NCI-H345 treated with DMSO at 0.1 percent for 48 hours (cell line): ENCODE measurements around the gene CCDC197.
A peak's percentile ranks its signal among the peaks of the same experiment; 100 is the strongest.

Source experiments
- DNase-seq: peaks from one replicate; lab custom pipeline; 2025; ENCODE audit not compliant: unreplicated experiment; lab: John Stamatoyannopoulos, UW

Gene CCDC197

DNA sequence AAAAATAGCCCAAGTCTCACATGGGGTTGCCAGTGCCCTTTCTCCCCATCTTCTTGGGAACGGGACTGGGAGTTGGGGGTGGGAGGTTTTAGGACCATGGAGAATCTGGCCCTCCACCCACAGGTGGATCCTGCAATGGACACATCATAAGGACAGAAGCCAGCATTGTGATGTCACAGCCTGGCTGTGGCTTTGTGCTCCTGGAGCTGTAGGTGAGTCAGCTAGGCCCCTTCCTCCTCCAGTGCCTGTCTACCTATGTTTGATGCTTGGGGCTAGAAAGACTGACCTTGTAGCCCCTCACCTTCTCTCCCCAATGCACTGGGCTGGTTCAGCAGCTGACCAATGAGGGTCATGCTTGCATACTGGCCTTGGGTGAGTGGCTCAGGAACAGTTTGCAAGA is at the start of gene CCDC197:
TSS of gene CCDC197 (plus strand) at position 220 of the 400 bp plus-strand sequence. CDS start 831 bp downstream, outside the sequence.
- no peak for DNase-seq

DNA sequence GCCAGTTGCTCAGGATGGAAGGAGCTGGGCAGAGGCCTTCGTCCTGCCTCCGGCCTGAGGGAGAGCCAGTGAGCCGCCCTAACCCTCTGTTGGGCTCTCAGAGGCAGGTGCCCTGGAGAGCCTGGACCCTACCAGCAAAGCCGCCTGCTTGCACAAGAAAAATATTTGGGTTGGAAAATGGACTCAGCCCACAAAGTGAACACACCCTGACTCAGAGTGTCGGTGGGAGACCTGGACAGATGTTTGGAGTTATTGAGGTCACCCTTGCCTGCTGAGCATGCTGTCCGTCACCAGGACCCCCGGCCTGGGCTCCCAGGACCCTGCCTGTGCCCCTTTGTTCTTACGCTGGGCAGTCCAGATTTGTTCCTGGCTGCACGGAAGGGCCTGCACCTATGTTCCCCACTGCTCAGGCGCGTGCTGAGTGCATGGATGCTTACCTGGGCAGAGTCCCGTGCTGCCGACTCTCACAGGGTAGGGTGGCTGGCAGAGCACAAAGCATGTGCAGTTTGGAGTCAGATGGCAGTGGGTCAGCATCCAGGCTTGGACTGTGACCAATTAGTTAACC is 47.5 kb upstream of the CCDC197 start:
- no peak for DNase-seq

DNA sequence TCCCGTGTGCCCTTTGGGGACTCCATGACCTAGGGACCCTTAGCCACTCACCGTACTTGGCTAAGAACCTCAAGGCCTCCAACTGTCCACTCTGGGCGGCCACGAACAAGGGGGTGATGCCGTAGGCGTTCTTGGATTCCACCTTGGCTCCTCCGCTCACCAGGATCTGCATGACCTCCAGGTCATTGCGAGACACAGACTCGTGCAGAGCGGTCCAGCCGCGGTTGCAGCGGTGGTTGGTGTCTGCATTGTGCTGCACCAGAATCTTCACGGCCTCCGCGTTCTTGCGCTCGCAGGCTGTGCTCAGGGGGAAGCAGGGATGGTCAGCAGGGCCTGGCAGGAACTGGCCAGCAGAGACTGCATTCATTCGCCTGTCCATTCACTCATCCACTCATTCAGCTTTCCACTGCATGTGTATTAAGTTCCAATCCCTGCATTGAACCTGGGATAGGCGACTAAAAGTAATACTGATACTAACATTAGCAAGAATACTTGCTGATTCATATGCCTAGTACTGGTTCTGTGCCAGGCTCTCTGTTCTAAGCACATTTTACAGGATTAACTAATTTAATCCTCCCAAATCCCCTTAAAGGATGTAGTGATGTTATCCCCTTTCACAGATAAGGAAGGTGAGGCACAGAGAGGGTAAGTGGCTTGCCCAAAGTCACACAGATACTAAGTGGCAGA is 46.0 kb upstream of the CCDC197 start:
- DNase-seq: no peak

DNA sequence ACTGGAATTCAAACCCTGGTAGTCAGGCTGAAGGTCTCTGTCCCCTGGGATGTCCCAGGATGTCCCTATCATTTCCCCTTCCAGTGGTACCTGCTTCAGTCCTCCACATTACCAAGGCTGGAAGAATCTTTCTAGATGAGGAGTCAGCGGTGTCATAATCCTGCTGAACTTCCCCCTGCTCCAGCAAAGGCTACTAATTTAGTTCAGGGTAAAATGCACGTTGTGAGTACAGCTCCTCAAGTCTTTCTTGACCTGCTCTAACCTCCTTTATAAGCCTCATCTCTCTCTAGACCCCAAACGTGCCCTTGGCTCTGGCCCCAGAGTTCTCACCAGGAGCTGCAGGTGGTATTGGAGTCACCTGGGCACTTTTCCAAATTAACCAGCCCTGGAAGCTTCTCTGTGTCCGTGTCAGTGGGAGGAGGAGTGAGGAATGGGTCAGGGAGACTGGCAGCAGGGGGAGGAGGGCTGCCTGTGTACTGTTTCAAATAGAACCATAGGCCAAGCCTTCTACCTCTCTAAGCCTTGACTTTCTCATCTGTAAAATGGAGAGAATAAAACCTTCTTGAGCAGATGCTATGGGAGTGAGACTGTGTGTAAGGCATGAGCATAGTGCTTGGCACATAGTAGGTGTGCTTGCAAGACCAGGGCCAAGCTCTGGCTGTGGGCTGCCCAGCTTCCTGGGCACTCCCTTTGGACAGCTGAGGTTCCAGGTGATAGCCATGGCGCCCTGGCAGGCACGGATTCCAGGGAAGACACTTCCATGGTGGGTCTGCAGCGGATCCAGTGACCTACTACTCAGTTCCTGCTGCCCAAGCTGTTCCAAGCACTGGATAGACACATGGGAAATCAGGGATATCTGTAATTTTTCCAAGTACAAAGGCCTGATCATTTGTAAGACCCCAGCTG is 45.2 kb upstream of the CCDC197 start:
- no peak for DNase-seq

DNA sequence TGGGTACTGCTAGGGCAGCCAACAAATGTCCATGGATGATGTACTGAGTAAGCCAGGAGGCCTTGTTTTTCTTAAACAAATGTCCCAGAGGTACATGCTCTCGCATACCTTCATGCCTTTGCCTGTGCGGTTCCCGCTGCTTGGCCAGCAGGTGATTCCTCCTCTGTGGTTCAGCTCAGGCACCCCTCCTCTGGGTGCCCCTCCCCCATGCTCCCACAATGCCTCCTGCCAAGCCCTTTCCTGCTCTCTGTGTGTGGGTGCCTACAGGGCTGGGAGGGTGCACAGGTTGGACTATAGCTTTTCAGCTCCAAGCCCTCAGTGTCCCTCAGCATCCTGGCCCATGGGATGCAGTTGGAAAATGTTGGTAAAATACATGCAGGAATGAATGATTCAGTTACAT is 44.3 kb upstream of the CCDC197 start:
- no peak for DNase-seq

DNA sequence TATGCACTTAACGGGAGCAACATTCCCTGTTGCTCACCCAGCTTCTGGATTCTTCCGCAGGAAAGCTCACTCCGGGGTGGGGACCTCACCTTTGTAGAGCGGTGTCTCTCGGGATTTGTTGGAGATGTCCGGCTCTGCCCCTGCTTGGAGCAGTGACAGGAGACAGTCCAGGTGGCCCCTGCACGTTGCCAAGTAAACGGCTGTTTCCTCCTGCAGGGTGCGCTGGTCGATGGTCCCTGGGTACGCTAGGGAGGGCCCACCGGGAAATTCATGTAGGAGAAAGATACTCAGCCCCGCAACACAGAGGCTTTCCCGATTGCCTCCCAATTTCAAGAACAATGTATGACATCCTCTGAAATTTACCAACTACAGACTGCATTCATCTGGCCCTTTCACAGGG is 43.8 kb upstream of the CCDC197 start:
- no peak for DNase-seq

DNA sequence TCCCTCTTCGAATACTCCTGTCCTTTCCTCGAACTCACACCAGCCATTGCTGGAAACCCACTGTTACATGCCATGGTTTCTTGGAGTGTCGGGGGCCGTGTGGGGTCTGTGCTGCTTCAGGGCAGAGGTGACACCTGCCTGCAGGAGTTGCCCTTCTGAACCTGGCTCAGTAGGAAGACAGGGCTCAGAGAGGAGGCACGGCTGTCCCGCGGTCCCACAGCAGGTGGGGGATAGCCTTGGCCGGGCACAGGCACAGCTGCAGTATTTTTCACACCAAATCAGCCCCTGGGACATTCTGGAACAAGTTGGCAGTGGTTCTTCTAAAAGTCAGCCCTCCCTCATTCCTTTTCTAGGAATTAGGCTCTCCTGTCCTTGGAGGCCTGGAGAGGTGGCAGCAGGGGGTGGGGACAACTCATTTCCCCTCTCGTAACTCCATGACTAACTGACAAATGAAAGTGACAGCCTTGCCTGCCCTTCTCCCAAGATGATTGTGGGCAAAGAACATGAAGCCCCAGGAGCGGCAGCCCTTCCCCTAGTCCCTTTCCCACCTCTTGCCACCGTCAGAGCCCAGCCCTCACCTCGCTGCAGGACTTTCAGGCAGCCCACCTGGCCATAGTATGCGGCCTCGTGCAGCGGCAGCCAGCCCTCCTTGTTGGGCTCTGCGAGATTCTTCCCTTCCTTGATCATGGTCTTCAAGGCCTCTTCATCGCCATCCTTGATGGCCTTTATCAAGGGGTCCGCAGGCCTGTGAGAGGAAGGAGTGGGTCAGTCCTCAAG is 43.2 kb upstream of the CCDC197 start:
- no peak for DNase-seq

DNA sequence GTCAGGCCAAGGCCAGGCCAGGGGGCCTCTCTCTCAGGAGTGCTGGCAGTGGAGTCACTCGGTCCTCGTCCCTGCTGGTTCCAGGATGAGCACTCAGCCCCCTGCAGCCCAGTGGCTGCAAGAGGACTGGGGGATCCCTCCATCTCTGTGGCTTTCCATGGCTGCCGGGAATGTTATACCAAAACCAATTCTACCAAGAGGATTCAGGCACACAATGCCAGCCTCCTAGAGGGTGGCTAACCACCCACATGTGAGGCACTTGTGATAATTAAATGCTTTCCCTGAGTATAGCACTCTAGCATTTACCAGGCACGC is 42.6 kb upstream of the CCDC197 start:
- no peak for DNase-seq

DNA sequence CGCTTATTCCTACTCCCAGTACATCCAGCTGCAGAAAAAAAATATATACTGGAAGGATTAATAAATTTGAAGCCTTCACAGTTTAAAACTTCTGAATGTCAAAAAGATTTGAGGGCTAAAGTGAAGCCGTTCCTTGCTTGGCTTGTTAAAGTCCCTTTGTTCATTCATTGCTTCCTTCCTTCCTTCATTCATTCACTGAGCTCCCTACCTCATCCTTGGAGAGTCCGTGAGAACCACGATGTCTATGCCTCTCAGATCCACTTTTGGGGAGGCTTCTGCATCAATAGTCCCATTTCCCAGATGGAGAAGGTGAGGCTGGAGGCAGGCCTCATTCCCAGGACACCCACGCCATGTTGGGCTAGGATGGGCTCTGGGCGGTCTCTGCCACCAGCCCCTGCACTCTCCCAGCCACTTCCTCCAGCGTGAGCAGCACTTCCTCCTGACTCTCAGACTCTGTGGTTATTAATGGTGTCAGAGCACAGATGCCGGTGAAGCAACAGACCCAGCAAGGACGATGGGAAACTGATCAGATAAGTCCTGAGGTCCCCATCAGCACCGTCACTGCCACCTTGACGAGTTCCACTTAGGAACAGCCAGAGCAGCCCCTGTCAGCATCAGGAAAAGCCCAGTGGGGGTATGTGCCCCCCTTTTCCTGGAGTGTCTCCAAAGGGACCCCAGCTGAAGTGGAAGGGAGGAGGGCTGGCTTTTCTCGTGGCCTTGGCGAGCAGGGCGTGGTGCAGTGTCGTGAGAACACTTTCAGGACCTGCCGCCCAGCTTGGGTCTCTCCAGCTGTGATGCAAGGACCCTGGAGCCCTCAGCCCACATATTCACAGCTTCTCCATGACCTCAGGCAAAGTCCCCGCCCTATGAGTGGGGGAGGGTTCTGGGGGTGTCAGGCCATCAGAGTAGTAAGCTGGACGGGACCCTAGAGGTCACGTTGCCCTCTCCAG is 41.9 kb upstream of the CCDC197 start:
- no peak for DNase-seq

DNA sequence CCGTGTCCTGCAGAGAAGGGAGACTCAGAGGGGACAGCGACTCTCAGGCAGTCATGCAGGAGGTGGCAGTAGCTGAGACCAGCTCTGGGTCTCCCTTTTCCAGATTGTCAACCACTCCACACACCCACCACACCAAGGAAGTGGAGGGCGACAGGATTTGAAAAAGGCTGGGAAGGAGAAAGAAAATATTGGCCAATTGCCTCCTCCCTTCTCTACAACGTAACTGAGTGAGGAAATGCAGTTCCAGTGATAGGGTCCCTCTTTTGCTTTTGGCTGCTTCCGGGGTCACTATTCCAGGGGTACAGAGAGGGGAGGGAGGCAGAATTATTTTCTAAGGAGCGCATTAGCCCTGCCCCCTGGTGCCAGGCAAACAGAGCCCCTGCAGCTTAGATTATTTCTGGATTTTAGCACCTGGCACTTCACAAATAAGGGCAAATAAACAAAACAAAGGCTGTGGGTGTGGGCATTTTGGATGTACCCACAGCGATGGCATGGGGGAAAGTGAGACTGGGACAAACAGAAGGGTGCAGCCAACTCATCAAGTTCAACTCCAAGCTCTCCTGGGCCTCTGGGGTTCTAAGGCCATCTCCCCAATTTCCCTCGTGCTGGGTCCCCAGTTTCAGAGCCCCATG is 41.1 kb upstream of the CCDC197 start:
- peak; percentile 45 for DNase-seq

DNA sequence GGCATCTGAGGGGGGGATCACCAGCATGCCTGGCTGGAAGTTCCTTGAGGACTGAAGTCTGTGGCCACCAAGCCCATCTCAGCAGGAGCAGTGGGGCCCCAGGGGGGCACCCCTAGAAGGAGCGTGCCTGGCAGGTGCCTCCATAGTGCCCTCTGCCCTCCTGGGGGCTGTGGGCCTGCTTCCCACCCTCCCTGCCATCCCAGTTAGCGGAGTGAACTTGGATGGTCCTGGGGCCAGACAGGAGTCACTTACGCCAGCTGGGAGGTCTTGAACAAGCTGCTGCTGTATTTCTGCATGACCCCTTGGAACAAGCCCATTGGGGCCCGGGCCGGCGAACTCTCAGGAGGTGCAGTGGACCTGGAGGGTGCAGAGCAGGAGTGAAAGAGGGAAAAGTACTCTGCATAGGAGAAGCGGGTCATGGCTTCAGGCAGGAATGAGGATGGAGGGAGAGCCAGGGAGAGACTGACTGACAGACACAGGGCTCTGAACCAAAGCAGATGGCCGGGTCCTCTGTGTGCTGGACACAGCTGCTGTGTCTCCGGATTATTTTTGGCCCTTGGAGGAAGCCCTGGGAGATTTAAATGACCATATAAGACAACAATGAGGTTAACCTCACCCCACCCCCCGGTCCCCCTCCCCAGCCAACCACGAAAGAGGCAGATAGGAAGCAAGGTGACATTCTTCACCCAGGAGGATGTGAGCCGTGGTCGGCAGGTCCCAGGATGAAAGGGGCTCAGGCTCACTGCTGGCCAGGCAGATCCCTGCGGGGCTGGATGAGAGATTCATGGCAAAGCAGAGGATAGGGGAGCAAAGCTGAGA is 40.4 kb upstream of the CCDC197 start:
- DNase-seq: no peak

DNA sequence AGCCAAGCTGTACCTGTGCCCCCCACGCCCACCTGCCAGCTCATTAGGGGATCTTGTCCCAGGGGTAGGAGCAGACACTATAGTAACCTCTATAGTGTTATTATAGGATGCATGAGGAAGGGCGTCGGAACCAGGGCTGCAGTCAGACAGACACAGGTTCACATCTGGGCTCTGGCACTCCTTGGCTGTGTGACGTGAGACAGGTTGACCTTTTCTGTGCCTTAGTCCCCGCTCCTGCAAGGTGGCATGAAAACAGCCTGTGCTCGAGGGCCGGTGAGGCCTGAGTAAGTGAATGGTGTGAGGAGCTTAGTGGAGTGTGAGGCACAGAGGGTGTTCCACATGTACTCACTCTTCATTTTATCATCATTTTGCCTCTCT is 39.8 kb upstream of the CCDC197 start:
- no peak for DNase-seq

DNA sequence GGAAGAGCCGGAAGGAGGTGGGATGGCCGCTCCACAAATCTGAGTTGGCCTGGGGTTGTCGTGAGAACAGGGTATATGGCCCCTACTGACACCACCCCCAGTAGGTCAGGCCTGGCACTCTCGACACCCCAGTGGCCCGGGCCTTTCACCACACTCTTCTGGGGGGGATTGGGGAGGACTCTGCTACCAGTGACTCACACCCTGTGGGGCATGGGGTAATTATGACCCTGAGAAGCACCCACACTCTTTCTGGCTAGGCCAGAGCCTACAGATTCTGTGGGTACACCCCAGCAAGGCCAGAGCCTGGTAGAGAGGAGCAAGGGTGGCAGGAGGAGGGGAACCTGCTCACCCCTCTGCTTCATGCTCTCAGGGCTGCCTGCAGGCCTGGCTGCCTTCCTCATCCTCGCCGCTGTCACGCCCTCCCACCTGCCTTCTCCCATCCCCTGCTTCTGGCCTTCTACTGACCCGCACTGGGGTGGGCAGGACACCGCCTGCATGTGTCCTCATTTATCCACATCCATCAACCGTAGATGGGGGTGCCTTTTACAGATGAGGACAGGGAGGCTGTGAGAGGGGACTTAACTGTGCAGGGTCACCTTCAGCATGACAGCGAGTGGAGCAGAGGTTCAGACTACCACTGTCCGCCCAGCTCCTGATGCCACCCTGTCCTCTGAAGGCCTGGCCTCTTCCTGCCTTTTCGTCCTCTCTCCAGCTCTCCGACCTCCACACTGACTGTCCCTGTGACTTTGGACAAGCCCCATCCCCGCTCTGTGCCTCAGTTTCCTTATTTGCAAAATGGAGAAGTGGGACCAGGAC is 39.1 kb upstream of the CCDC197 start:
- DNase-seq: no peak

DNA sequence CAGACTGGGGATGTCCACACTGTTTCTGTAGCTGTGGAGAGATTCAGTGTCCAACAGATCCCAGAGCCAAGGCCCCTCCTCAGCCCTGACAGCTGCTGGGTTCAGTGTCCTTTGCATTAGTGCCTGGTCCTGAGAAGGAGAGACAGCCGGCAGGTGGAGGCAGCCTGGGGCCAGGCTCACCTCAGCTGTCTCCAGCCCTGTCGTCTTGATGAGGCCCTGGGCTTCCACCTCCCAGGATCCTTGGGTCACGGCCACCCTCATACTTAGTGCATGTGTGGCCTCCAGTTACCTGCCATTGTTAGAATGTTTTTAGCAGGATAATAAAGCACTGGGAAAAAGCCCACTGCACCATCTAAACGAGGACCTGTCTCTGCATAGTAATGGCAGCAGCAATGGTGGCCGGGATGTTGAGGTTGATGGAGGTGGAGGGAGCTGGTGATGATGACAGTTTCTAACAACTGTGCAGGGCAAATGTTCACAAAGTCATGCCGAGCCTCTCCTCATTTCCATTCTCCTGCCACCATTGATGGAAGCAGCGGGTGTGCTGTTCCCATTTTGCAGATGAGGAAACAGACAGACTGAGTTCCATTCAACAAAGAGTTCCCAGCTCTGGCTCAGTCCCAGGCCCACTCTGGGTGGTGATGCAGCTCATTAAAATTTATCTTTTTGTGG is 38.4 kb upstream of the CCDC197 start:
- DNase-seq: no peak

DNA sequence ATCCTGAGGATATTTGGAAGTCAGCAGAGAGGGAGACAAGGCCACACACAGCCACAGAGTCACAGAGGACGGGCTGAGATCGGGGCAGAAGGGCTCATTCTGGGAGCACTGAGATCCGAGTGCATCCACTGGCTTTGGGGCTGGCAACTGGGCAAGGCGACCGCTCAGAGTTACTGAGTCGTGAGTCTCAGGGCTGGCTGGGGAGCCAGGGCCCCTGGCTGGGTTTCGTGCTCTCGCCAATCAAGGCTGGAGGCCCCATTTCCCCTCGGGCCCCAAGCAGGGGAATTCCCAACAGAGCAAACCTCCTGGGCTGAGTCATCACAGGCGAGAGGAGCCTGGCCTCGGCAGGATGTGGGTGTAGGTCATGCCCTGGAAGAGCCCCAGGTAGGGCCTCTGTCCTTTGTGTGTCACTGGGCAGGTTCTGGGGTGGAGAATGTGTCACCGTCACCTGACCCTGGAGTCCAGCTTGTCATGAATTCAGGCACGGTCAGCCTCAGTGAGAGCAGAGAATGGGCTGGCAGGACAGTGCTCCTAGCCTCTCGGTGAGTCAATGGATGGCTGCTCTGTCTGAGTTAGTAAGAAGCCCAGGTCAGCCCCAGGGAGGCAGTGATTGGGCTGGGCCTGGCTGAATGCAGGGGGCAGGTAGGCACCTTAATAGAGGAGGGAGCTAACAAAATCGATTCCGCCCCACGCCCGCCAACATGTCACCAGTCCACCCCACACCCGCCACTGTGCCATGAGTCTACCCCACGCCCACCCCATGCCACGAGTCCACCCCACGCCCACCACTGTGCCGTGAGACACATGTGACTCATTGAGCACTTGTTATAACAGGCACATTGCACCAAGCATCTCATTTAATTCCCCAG is 37.6 kb upstream of the CCDC197 start:
- DNase-seq: no peak

DNA sequence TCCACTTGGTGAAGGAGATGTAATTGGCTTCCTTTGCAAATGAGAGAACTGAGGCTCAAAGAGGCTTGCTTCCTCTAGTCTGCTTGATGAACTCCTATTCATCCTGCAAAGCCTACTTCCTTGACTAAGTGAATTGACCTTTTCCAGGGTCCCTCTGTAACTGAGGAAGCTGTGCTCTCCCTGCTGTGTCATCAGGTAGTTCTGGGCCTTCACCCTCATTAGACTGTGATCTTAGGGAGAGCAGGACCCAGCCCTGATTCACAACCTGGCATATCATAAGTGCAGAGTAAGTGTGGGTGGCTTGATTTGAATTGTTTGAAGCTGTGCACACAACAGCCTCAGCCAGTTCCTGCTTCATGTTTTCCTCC is 37.0 kb upstream of the CCDC197 start:
- DNase-seq: no peak
